Loucy (cell line): ENCODE data around the gene TOMM40L.

ENCODE experiments used
- H2AFZ ChIP-seq: fragments of 200-600 bp; sonication (generic); 2 replicates; pipeline ENCODE4 v1.6.0; 2016; ENCODE audit warnings: antibody characterized with exemption, mild to moderate bottlenecking, low read length, moderate library complexity
- H3F3A ChIP-seq: fragments of 200-600 bp; 2 replicates; pipeline ENCODE4 v1.6.0; 2016; ENCODE audit warnings: antibody characterized with exemption, low read depth, mild to moderate bottlenecking
- H3K27me3 ChIP-seq: fragments of 200-600 bp; sonication (generic); 2 replicates; pipeline ENCODE4 v1.6.1; 2014; ENCODE audit warnings: low read length, mild to moderate bottlenecking; ENCODE audit not compliant: insufficient read depth, poor library complexity, severe bottlenecking
- H3K36me3 ChIP-seq: fragments of 200-600 bp; sonication (generic); 2 replicates; pipeline ENCODE4 v1.6.1; 2016; ENCODE audit warnings: low read length; ENCODE audit not compliant: insufficient read depth
- H3K4me1 ChIP-seq: fragments of 200-600 bp; sonication (generic); 2 replicates; pipeline ENCODE4 v1.5.1; 2014; ENCODE audit warnings: low read length, mild to moderate bottlenecking; ENCODE audit not compliant: insufficient read depth, poor library complexity, severe bottlenecking
- H3K4me2 ChIP-seq: fragments of 200-600 bp; sonication (generic); 2 replicates; pipeline ENCODE4 v1.6.0; 2014; ENCODE audit warnings: antibody characterized with exemption, low read length, low read depth, mild to moderate bottlenecking; ENCODE audit not compliant: poor library complexity, severe bottlenecking
- H3K4me3 ChIP-seq: fragments of 200-600 bp; sonication (generic); 2 replicates; pipeline ENCODE4 v1.5.1; 2014; ENCODE audit warnings: low read length, mild to moderate bottlenecking, mixed read lengths; ENCODE audit not compliant: poor library complexity, severe bottlenecking
- H3K79me2 ChIP-seq: fragments of 200-600 bp; sonication (generic); 2 replicates; pipeline ENCODE4 v1.6.1; 2014; ENCODE audit warnings: low read length; ENCODE audit not compliant: insufficient read depth
- H3K9ac ChIP-seq: fragments of 200-600 bp; sonication (generic); 2 replicates; pipeline ENCODE4 v1.6.0; 2014; ENCODE audit warnings: mild to moderate bottlenecking, low read depth, low read length, moderate library complexity; ENCODE audit not compliant: poor library complexity, severe bottlenecking
- H3K9me2 ChIP-seq: fragments of 200-600 bp; sonication (generic); replicated peaks from 2 replicates; pipeline ENCODE4 v1.6.1; 2016; ENCODE audit warnings: low read depth, low read length, mixed read lengths
- H3K9me3 ChIP-seq: fragments of 200-600 bp; sonication (generic); 2 replicates; pipeline ENCODE4 v1.6.1; 2014; ENCODE audit warnings: mild to moderate bottlenecking, antibody characterized with exemption, low read length, low read depth; ENCODE audit not compliant: insufficient read depth
- H4K20me1 ChIP-seq: fragments of 200-600 bp; sonication (generic); 2 replicates; pipeline ENCODE4 v1.6.0; 2014; ENCODE audit warnings: antibody characterized with exemption, low read length, mild to moderate bottlenecking; ENCODE audit not compliant: insufficient read depth, poor library complexity, severe bottlenecking
- CTCF ChIP-seq: fragments of 200-600 bp; sonication (generic); conservative IDR thresholded peaks from 2 replicates; pipeline ENCODE4 v1.5.1; 2014; ENCODE audit warnings: mild to moderate bottlenecking, antibody characterized with exemption, low read length
- EZH2phosphoT487 ChIP-seq: fragments of 200-600 bp; IDR thresholded peaks from 2 replicates; pipeline ENCODE4 v1.6.1; 2018; ENCODE audit warnings: antibody characterized with exemption, mild to moderate bottlenecking, moderate library complexity, borderline replicate concordance

TOMM40L gene

GRCh38 chr1:161238039-161238473, 12.2 kb downstream of the TOMM40L start, which contains the start of gene NR1I3:
NR1I3 (minus strand) TSS chr1:161238203; CDS start chr1:161236565, 1,638 bp downstream.
- Histone ChIP-seq H3K9ac (no peak within 1 kb of the TSS), H3K79me2 (no peaks in the 10 kb centered on the region), H4K20me1 (no peaks in the 10 kb centered on the region), H3K9me2 (no peaks in the 10 kb centered on the region), H3F3A (no peaks in the 10 kb centered on the region), H3K4me2 (no peak within 1 kb of the TSS), H3K36me3 (no peaks in the 10 kb centered on the region), H3K9me3 (no peaks in the 10 kb centered on the region), H3K4me3 (no peak within 1 kb of the TSS), H2AFZ (no peak within 1 kb of the TSS), H3K27me3 (no peaks in the 10 kb centered on the region), H3K4me1 (no peaks in the 10 kb centered on the region)
- TF ChIP-seq CTCF (no peak), EZH2phosphoT487 (no peak)

DNA sequence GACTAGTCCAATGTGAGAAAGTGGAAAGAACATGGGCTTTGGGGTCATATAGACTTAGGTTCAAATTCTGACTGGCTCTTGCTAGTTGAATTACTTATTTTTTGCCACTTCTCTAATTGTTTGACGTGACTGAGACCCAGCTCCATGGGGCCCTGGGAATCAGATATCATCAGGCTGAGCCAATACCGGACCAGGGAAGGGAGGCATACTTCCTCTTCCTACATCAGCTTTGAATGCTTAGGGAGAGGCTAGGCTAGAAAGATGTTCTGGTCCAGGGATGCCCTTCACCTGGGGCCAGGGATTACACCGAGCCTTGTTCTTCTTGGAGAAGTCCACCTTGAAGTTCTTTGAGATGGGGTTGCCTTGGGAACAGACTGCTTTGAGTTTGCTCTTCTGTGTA, 15.8 kb downstream of the TOMM40L start:
- TF ChIP-seq EZH2phosphoT487 (no peak), CTCF (no peak)
- Histone ChIP-seq H3K9me3 (no peaks in the 10 kb centered on the region), H3K36me3 (no peaks in the 10 kb centered on the region), H3K4me2 (no peak overlapping the region), H2AFZ (no peak overlapping the region), H4K20me1 (no peaks in the 10 kb centered on the region), H3K4me1 (no peaks in the 10 kb centered on the region), H3K9ac (no peak overlapping the region), H3K4me3 (no peak overlapping the region), H3F3A (no peaks in the 10 kb centered on the region), H3K79me2 (no peaks in the 10 kb centered on the region), H3K27me3 (no peaks in the 10 kb centered on the region), H3K9me2 (no peaks in the 10 kb centered on the region)

DNA sequence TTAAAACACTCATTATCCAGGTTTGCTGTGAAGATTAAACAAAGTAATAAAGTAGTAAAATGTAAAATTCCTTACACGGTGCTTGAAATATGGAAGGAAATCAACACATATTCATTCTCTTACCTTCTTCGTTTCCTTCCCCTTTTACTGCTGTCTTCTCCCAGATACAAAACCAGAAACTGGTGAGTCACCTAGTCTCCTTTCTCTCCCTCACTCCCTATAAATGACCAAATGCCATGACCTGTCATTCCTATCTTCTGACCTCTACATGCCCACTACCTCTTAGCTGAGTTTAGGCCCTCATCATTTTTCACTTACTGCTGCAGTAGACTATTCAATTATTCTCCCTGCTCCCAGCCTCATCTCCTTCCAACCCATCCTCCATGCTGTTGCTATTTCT, 16.5 kb downstream of the TOMM40L start:
- H3K4me3 ChIP-seq = no peak overlapping the region
- no peaks in the 10 kb centered on the region for H3K9me3 ChIP-seq
- H3K79me2 ChIP-seq = no peaks in the 10 kb centered on the region
- H3K4me2 ChIP-seq = no peak overlapping the region
- no peaks in the 10 kb centered on the region for H4K20me1 ChIP-seq
- H3K27me3 ChIP-seq = no peaks in the 10 kb centered on the region
- TF ChIP-seq EZH2phosphoT487 (no peak), CTCF (no peak)
- no peaks in the 10 kb centered on the region for H3K36me3 ChIP-seq
- H3F3A ChIP-seq = no peaks in the 10 kb centered on the region
- H3K9me2 ChIP-seq = no peaks in the 10 kb centered on the region
- H2AFZ ChIP-seq = no peak overlapping the region
- no peaks in the 10 kb centered on the region for H3K4me1 ChIP-seq
- H3K9ac ChIP-seq = no peak overlapping the region
